Activated B cell treated with CpG ODN at 0.5 μM for 24 hours (primary cell): ENCODE data around the gene SLC41A1. TPM values are rescaled to one million over a fixed set of nuclear protein-coding genes. Genes with fewer than 3 reads are reported as not detected.

ENCODE experiments used
- ATAC-seq: fragments of 200-7000 bp; cut with Tn5 transposase; one replicate; pipeline ENCODE4 v1.10.0; 2021; ENCODE audit warnings: low read depth, mild to moderate bottlenecking, moderate library complexity
- CTCF ChIA-PET: fragments of 350-600 bp; sonication (Branson Sonifier 250); formaldehyde crosslinking; loops from one replicate; lab custom pipeline; 2021; ENCODE audit warnings: antibody characterized with exemption; lab: Charles Lee
- POLR2A ChIA-PET: fragments of 350-600 bp; sonication (Branson Sonifier 250); formaldehyde crosslinking; loops from one replicate; lab custom pipeline; 2021; ENCODE audit warnings: antibody characterized with exemption; lab: Charles Lee
- DNase-seq: peaks from one replicate; pipeline ENCODE4 v3.0.0; 2022
- H3K27ac Mint-ChIP-seq: one replicate; pipeline ENCODE4 v1.8.0; 2020; ENCODE audit warnings: mixed read lengths
- H3K27me3 Mint-ChIP-seq: one replicate; pipeline ENCODE4 v1.8.0; 2021; ENCODE audit warnings: mixed read lengths
- H3K36me3 Mint-ChIP-seq: one replicate; pipeline ENCODE4 v1.8.0; 2021; ENCODE audit warnings: low read depth, mixed read lengths
- H3K4me1 Mint-ChIP-seq: one replicate; pipeline ENCODE4 v1.8.0; 2021; ENCODE audit warnings: mixed read lengths
- H3K4me3 Mint-ChIP-seq: one replicate; pipeline ENCODE4 v1.8.0; 2020; ENCODE audit warnings: mild to moderate bottlenecking, mixed read lengths
- H3K9me3 Mint-ChIP-seq: one replicate; pipeline ENCODE4 v1.8.0; 2020; ENCODE audit warnings: mixed read lengths
- intact Hi-C: fragments of 100-400 bp; cut with micrococcal nuclease; formaldehyde crosslinking; loops from one replicate; pipeline ENCODE4 v1.15.1; 2024
- total RNA-seq: library from RNA; stranded (reverse); gene quantifications from 2 replicates; pipeline ENCODE4 v1.2.3, GENCODE V29; 2022
- TF ChIP-seq, protein P1 (sequence below): fragments of 200-600 bp; IDR thresholded peaks from one replicate; pipeline ENCODE4 v1.8.0; 2022; ENCODE audit warnings: antibody characterized with exemption, mild to moderate bottlenecking

SLC41A1 gene
- total RNA-seq, 1 donor from 2014 or later = 32.4 TPM

DNA sequence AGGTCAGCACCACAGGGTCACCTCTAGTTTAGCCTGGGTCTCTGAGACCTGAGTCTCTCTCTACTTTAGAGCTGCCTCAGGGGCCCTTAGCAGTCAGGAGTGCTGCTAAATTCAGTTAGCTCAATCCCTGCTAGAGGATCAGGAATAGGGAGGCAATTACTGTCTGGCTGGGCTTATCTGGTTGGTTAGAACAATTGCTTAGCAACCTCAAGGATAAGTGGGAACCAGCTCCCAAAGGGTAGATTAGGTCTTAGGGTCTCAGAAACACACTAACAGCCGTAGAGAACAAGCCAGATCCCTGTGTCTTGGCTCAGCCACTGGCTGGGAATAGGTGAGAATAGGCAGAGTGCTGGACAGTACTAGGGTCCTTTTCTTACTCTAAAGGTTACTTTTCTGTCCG is 29.2 kb upstream of the SLC41A1 start:
- H3K4me1 Mint-ChIP-seq = no peaks in the 10 kb centered on the region
- H3K27ac Mint-ChIP-seq = no peak overlapping the region
- H3K27me3 Mint-ChIP-seq = no peaks in the 10 kb centered on the region
- no peaks in the 10 kb centered on the region for H3K9me3 Mint-ChIP-seq
- intact Hi-C loops = no loop called here
- TF ChIP-seq, protein P1, sequence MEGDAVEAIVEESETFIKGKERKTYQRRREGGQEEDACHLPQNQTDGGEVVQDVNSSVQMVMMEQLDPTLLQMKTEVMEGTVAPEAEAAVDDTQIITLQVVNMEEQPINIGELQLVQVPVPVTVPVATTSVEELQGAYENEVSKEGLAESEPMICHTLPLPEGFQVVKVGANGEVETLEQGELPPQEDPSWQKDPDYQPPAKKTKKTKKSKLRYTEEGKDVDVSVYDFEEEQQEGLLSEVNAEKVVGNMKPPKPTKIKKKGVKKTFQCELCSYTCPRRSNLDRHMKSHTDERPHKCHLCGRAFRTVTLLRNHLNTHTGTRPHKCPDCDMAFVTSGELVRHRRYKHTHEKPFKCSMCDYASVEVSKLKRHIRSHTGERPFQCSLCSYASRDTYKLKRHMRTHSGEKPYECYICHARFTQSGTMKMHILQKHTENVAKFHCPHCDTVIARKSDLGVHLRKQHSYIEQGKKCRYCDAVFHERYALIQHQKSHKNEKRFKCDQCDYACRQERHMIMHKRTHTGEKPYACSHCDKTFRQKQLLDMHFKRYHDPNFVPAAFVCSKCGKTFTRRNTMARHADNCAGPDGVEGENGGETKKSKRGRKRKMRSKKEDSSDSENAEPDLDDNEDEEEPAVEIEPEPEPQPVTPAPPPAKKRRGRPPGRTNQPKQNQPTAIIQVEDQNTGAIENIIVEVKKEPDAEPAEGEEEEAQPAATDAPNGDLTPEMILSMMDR = no peak
- H3K36me3 Mint-ChIP-seq = peaks cover 4% of the 10 kb centered on the region
- ChIA-PET CTCF (interaction anchor here (0.7 kb wide), 1 partner anchor 16 kb away, joined by 3 read pairs; no protein-coding TSS in a partner anchor), POLR2A (interaction anchor here (0.6 kb wide), 1 partner anchor 251 kb away, joined by 5 read pairs; no protein-coding TSS in a partner anchor)
- no peak overlapping the region for H3K4me3 Mint-ChIP-seq
- ATAC-seq (no peak), DNase-seq (no peak)

DNA sequence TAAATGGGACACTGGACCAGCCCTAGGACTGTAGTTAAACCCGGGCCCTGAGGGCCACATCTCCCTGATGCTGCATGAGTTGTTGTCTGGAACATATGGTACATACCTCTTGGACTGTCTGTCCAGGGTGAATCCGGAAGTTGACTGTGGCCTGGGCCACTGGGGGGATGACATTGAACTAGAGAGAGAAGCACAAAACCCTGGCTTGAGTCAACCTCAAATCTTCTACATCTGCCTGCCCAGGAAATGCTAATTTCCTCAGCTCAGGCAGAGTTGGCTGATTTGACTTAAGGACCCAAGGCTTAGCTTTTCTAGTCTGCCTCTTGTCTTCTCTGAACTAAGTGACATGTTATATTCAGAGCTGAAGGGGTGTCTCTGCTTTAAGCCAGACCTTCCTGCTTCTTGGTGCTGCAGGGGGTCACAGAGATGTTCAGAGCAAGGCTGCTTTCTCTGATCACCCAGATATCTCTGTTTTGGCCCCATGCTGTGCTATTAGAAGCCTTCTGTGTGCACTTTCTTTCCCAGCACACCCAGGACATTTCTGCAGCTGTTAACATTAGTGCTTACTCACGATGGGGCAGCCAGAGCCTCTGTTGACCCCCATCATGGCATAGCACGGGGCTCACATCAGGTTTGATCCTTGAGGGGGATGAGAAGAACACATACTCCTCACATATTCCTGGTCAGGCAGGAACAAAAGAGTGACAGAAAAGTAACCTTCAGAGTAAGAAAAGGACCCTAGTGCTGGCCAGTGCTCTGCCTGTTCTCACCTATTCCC is 27.3 kb upstream of the SLC41A1 start:
- Mint-ChIP-seq H3K4me1 (no peaks in the 10 kb centered on the region), H3K9me3 (no peaks in the 10 kb centered on the region), H3K4me3 (no peak overlapping the region), H3K27ac (no peak overlapping the region), H3K27me3 (no peaks in the 10 kb centered on the region), H3K36me3 (peaks cover 6% of the 10 kb centered on the region)
- TF ChIP-seq, protein P1 = no peak
- intact Hi-C loops = no loop called here
- DNase-seq = no peak
- ATAC-seq = no peak
- ChIA-PET CTCF (no interaction called here), POLR2A (no interaction called here)

- Mint-ChIP-seq H3K9me3 (no peaks in the 10 kb centered on the region), H3K4me1 (peaks cover 4% of the 10 kb centered on the region), H3K4me3 (no peak overlapping the region), H3K27ac (no peak overlapping the region), H3K36me3 (peaks cover 3% of the 10 kb centered on the region), H3K27me3 (no peaks in the 10 kb centered on the region)
- ChIA-PET CTCF (interaction anchor here (1.3 kb wide), 1 partner anchor 140 kb away, joined by 4 read pairs; no protein-coding TSS in a partner anchor), POLR2A (no interaction called here)
- ATAC-seq (no peak), DNase-seq (no peak)
- intact Hi-C loops = no loop called here
- TF ChIP-seq, protein P1 = no peak
Measured at GRCh38 chr1:205837382-205837970, 24.5 kb upstream of the SLC41A1 start.

GRCh38 chr1:205834751-205835150 is 21.8 kb upstream of the SLC41A1 start:
- Mint-ChIP-seq H3K4me3 (no peak overlapping the region), H3K4me1 (peaks cover 12% of the 10 kb centered on the region), H3K36me3 (peaks cover 1% of the 10 kb centered on the region), H3K27ac (no peak overlapping the region), H3K9me3 (no peaks in the 10 kb centered on the region), H3K27me3 (no peaks in the 10 kb centered on the region)
- no peak for ATAC-seq
- CTCF ChIA-PET = no interaction called here
- intact Hi-C loops = no loop called here
- no peak for DNase-seq
- POLR2A ChIA-PET = no interaction called here
- TF ChIP-seq, protein P1 = no peak

DNA sequence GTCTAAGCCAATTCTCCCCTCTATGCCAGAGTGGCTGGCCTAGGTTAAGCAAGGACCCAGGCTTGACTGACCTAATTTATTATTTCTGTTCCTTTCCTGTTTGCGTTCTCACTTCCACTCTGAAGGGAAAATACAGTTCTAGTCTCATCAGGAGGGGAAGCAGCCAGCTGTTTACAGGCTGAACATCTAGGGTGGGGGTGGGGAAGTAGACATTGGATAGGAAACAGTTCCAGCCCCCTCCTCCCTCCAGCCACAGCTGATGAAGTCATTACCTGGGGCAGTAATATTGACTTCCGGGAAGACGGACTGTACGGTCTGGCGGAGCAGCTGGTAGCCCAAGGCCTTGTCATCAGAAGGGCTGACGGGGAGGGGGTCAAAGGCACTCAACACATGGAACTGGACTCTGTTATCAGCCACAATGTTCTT is 19.3 kb upstream of the SLC41A1 start:
- Mint-ChIP-seq H3K36me3 (peaks cover 5% of the 10 kb centered on the region), H3K9me3 (no peaks in the 10 kb centered on the region), H3K4me1 (peaks cover 12% of the 10 kb centered on the region), H3K4me3 (no peak overlapping the region), H3K27me3 (no peaks in the 10 kb centered on the region), H3K27ac (no peak overlapping the region)
- no peak for DNase-seq
- TF ChIP-seq, protein P1 = no peak
- ATAC-seq = no peak
- intact Hi-C loops = no loop called here
- CTCF ChIA-PET = no interaction called here
- POLR2A ChIA-PET = interaction anchor here (0.6 to 1.3 kb wide), 2 partner anchors 83 to 161 kb away, joined by 3 to 5 read pairs; no protein-coding TSS in a partner anchor
